Fibroblast of the aortic adventitia (primary cell): ENCODE measurements around the gene AP4E1. TPM values are rescaled to one million over a fixed set of nuclear protein-coding genes. Genes with fewer than 3 reads are reported as not detected.
"Not testable (repeated sequence)": the region's sequence is repeated elsewhere in the genome, so short reads cannot be mapped to it uniquely, and the experiment has no call there.

Experiments used
- DNase-seq: peaks from one replicate; pipeline ENCODE4 v3.0.0-alpha.2; 2010; ENCODE audit warnings: low read depth
- H3K4me3 ChIP-seq: 2 replicates; pipeline ENCODE4 v1.5.1; 2011; ENCODE audit warnings: low read depth, mild to moderate bottlenecking, control low read depth, low read length, moderate library complexity
- total RNA-seq: library from RNA; depleted of rRNA; stranded (reverse); fragments of >200 nt; gene quantifications from 2 replicates; pipeline ENCODE4 v1.2.3, GENCODE V29; 2012; ENCODE audit warnings: low replicate concordance
- TF ChIP-seq, protein P1 (sequence below): IDR thresholded peaks from 2 replicates; pipeline ENCODE4 v1.5.1; 2011; ENCODE audit warnings: mild to moderate bottlenecking, low read length, control low read depth, inconsistent platforms; ENCODE audit not compliant: insufficient read depth

AP4E1 gene
- total RNA-seq, 1 donor: 17.1 TPM

DNA sequence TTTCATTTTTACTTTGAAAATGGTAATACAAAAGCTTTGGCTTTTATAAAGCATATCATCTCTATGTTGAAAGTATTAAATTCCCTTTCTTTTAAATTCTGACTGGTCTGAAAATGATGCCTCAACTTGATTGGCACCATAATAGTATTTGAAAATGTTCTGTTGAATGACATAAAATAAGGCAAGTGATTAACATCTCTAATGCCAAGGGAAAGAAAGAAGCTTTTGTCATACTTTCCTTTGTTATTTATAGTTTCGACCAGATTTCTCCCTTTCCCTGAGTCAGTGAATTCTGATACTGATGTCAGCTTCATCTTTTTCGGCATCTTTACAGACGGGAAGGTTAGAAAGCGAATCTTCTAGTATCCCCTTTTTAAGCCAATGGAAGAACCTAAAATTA lies 3.4 kb upstream of the AP4E1 start:
- TF ChIP-seq, protein P1, sequence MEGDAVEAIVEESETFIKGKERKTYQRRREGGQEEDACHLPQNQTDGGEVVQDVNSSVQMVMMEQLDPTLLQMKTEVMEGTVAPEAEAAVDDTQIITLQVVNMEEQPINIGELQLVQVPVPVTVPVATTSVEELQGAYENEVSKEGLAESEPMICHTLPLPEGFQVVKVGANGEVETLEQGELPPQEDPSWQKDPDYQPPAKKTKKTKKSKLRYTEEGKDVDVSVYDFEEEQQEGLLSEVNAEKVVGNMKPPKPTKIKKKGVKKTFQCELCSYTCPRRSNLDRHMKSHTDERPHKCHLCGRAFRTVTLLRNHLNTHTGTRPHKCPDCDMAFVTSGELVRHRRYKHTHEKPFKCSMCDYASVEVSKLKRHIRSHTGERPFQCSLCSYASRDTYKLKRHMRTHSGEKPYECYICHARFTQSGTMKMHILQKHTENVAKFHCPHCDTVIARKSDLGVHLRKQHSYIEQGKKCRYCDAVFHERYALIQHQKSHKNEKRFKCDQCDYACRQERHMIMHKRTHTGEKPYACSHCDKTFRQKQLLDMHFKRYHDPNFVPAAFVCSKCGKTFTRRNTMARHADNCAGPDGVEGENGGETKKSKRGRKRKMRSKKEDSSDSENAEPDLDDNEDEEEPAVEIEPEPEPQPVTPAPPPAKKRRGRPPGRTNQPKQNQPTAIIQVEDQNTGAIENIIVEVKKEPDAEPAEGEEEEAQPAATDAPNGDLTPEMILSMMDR: no peak
- no peak for DNase-seq
- H3K4me3 ChIP-seq: no peak overlapping the region

DNA sequence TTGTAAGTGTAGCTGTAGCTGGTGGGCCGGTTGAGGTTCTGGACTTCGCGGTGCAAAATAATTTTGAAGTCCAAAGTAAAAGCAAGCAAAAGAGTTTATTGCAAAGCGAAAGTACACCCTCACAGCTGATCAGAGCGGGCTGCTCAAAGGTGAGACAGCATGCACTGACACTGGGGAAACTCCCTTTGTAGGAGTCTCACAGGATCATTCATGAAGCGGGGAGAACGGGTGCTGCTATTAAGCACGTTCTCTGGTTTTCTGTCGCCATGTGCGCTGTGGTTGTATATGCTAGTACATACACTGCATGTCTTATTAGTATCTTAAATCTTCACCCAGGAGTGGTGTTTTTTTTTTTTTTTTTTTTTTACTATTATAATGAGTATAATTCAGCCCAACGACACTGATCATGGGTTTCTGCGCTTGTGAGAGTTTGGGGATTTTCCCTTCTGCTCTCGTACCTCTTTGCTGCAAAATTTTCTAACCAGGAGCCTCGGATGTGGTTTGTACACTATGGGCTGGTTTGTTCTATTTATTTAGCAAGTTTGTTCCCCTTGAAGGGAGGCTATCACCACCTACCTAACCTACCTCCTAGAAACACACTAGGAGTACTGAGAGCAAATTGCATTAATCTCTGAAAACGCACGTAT lies 1.4 kb upstream of the AP4E1 start:
- TF ChIP-seq, protein P1: no peak
- H3K4me3 ChIP-seq: peak overlapping the region; percentile 86
- peak; percentile 4 for DNase-seq

DNA sequence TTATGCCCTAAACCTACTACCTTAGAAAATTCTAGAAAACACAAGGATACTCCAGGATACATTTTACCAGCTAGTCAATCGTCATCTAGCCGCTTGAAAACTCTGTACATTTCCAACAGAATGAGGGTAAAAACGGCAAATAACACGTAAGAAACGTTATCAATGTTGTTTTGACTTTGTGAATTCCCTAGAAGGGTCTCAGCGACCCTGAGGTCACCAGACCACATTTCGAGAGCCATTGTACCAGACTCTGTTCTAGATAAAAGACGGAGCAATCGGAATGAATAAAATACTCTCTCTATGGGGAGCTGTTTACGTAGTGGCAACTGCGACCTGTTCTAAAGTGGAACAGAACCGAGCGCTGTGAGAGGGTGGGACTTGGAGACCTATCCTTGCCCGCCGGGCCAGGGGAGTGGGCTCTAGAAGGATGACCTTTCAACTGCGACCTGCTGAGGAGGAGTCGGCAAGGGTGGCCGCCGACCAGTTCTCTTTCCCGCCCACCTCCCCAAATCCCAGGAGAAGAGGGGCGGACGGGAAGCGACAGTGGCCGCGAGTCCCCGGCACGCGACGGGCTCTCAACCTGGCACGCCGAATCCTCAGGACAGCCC lies 778 bp upstream of the AP4E1 start:
- TF ChIP-seq, protein P1: no peak
- peak overlapping the region; percentile 86 for H3K4me3 ChIP-seq
- peak; percentile 46 for DNase-seq

DNA sequence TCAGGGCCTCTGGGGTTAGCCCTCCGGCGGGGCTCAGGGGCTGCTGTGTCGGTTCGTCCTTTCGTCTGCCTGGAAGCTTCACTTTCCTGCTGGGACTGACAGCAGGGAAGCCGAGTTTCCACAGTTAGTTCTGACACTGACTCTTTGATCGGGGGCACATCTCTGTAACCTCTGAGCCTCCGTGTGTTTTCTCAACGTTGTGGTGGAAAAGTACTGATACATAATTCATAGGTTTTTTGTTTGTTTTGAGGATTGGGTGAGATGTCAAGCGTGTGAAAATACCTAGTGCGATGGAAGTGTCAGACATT lies 481 bp downstream of the AP4E1 start:
- peak; percentile 26 for DNase-seq
- TF ChIP-seq, protein P1: no peak
- peak overlapping the region; percentile 87 for H3K4me3 ChIP-seq

DNA sequence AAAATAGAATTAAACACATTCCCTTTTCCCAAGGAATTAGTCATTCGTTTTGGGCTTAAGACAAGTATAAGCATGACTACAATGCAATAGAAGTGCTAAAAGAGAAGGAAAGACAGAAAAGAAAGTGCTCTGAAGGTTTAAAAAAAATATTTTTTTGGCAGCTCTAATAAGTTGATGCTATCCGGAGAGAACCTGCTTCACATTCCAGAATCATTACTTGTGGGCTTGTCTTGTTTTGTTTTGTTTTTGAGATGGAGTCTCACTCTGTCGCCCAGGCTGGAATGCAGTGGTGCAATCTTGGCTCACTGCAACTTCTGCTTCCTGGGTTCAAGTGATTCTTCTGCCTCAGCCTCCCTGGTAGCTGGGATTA lies 1.9 kb downstream of the AP4E1 start:
- DNase-seq: peak; percentile 95
- H3K4me3 ChIP-seq: not testable (repeated sequence)

DNA sequence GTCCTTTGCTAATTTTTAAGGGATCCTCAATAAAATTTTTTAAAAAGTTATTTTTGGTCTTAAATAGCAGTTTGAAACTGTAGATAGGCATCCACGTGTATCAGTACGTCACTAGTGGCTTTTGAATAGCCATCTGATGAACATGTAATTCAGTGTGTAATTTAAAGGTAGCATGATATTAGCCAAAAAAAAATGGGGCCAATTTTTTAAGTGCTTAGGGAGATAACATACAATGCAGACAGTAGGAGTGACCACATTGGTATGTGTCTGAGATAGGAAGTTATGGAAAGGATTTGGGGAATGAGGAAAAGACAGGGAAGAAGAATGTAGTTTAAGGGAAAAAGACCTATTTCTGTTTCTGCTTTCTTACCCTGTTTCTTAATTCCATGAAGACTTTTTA lies 2.5 kb downstream of the AP4E1 start:
- H3K4me3 ChIP-seq: no peak overlapping the region
- TF ChIP-seq, protein P1: no peak
- DNase-seq: peak; percentile 96

DNA sequence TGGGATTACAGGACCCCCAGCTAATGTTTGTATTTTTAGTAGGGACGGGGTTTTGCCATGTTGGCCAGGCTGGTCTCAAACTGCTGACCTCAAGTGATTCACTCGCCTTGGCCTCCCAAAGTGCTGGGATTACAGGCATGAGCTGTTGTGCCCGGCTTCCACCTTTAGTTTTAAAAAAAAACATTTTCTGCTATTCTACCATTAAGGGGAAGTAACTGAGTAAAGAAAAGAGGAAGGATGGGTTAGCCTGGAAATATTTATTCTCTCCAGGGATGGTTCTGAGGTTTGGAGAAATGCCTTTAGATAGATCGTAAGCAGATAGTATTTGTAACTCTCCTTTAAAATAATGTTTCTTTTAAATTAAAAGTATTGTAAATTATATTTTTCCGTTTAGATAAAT lies 3.1 kb downstream of the AP4E1 start:
- TF ChIP-seq, protein P1: no peak
- DNase-seq: no peak
- H3K4me3 ChIP-seq: no peak overlapping the region
